H1 (cell line): ENCODE data around the gene GON4L. TPM values are rescaled to one million over a fixed set of nuclear protein-coding genes. Genes with fewer than 3 reads are reported as not detected.

Experiments used
- CTCF ChIA-PET: fragments of 300-600 bp; sonication (Branson Sonifier 250); formaldehyde crosslinking; loops from one replicate; lab custom pipeline; 2021; ENCODE audit not compliant: partially characterized antibody; lab: Charles Lee
- POLR2A ChIA-PET: fragments of 300-600 bp; sonication (Branson Sonifier 250); formaldehyde crosslinking; loops from one replicate; lab custom pipeline; 2021; ENCODE audit warnings: inconsistent platforms; ENCODE audit not compliant: partially characterized antibody; lab: Charles Lee
- DNase-seq, 2 experiments: peaks; one replicate each; pipeline versions ENCODE4 v3.0.0 to v3.0.0-alpha.2; 2010 to 2022; ENCODE audit warnings: low spot score in 2 of 2, low read depth in 1 of 2, mixed read lengths in 1 of 2
- FAIRE-seq: peaks from 2 replicates; lab custom pipeline; 2011; peaks lifted over from hg19 to GRCh38; lab: Jason Lieb, UNC
- H2AFZ ChIP-seq: 2 replicates; pipeline ENCODE4 v1.8.1; 2012; ENCODE audit warnings: low read length, inconsistent platforms
- H2AK5ac ChIP-seq: 2 replicates; pipeline ENCODE4 v1.6.1; 2013; ENCODE audit warnings: low read depth, low read length
- H2BK120ac ChIP-seq: replicated peaks from 2 replicates; pipeline ENCODE3; 2013; ENCODE audit warnings: low read depth, low read length, inconsistent platforms
- H2BK12ac ChIP-seq: 2 replicates; pipeline ENCODE4 v1.6.1; 2013; ENCODE audit warnings: low read depth, low read length
- H2BK15ac ChIP-seq: 2 replicates; pipeline ENCODE4 v1.6.1; 2013; ENCODE audit warnings: low read length
- H2BK20ac ChIP-seq: 2 replicates; pipeline ENCODE4 v1.6.1; 2013; ENCODE audit warnings: low read length
- H2BK5ac ChIP-seq: 2 replicates; pipeline ENCODE4 v1.6.1; 2013; ENCODE audit warnings: low read depth, low read length
- H3K14ac ChIP-seq: 2 replicates; pipeline ENCODE4 v1.6.1; 2013; ENCODE audit warnings: inconsistent platforms; ENCODE audit not compliant: insufficient read length
- H3K18ac ChIP-seq: 2 replicates; pipeline ENCODE4 v1.6.1; 2013; ENCODE audit warnings: low read length; ENCODE audit errors: extremely low read depth
- H3K23ac ChIP-seq: 2 replicates; pipeline ENCODE4 v1.6.1; 2013; ENCODE audit warnings: inconsistent platforms; ENCODE audit not compliant: insufficient read length
- H3K23me2 ChIP-seq: 2 replicates; pipeline ENCODE4 v1.6.1; 2013; ENCODE audit warnings: low read depth, low read length
- H3K27ac ChIP-seq: 2 replicates; pipeline ENCODE4 v1.6.1; 2011; ENCODE audit warnings: low read depth, low read length, inconsistent platforms
- H3K27me3 ChIP-seq, 4 experiments: replicated peaks in 1 of 4; 1 replicate in 1 of 4; 2 replicates in 3 of 4; pipeline versions ENCODE4 v1.6.1 to v1.8.1; 2011 to 2013; ENCODE audit warnings: low read length in 3 of 4, mild to moderate bottlenecking in 3 of 4, inconsistent platforms in 2 of 4, mixed read lengths in 2 of 4, moderate library complexity in 1 of 4; ENCODE audit not compliant: control insufficient read depth in 3 of 4, insufficient read depth in 3 of 4; ENCODE audit errors: extremely low read depth in 1 of 4
- H3K36me3 ChIP-seq, 4 experiments: 2 replicates each; pipeline versions ENCODE4 v1.6.1 to v1.8.1; 2011 to 2013; ENCODE audit warnings: mild to moderate bottlenecking in 4 of 4, low read length in 3 of 4, moderate library complexity in 2 of 4, control low read depth in 1 of 4, inconsistent platforms in 1 of 4; ENCODE audit not compliant: insufficient read depth in 4 of 4, control insufficient read depth in 2 of 4
- H3K4ac ChIP-seq: replicated peaks from 2 replicates; pipeline ENCODE3; 2013; ENCODE audit warnings: low read length, low read depth, mixed read lengths, inconsistent platforms; ENCODE audit not compliant: insufficient read length
- H3K4me1 ChIP-seq, 4 experiments: replicated peaks in 1 of 4; 1 replicate in 1 of 4; 2 replicates in 3 of 4; pipeline versions ENCODE4 v1.6.1 to v1.8.1; 2011 to 2013; ENCODE audit warnings: low read length in 3 of 4, inconsistent platforms in 2 of 4, mixed read lengths in 1 of 4; ENCODE audit not compliant: insufficient read depth in 4 of 4, control insufficient read depth in 3 of 4
- H3K4me2 ChIP-seq, 2 experiments: 2 replicates each; pipeline versions ENCODE4 v1.6.1 to v1.8.1; 2011 to 2013; ENCODE audit warnings: low read depth in 2 of 2, low read length in 2 of 2, control low read depth in 1 of 2, inconsistent platforms in 1 of 2, mild to moderate bottlenecking in 1 of 2; ENCODE audit not compliant: insufficient read depth in 1 of 2
- H3K4me3 ChIP-seq, 4 experiments: fragments of 200-600, 300-600 bp in 1 of 4; sonication (generic), shearing (Covaris generic), sonication (Bioruptor Twin) in 1 of 4; 2 replicates each; pipeline versions ENCODE4 v1.5.1 to v1.8.1; 2011 to 2016; ENCODE audit warnings: low read length in 4 of 4, low read depth in 3 of 4, control low read depth in 2 of 4, inconsistent platforms in 2 of 4, mild to moderate bottlenecking in 2 of 4, mixed read lengths in 1 of 4, moderate library complexity in 1 of 4; ENCODE audit not compliant: insufficient read depth in 2 of 4; ENCODE audit errors: extremely low read depth in 1 of 4
- H3K56ac ChIP-seq: replicated peaks from 2 replicates; pipeline ENCODE3; 2013; ENCODE audit warnings: low read depth, mild to moderate bottlenecking, mixed read lengths, low read length, inconsistent platforms; ENCODE audit not compliant: insufficient read length
- H3K79me1 ChIP-seq: 2 replicates; pipeline ENCODE4 v1.6.1; 2013; ENCODE audit warnings: low read depth, low read length, control low read depth
- H3K79me2 ChIP-seq, 2 experiments: 2 replicates each; pipeline versions ENCODE4 v1.6.1 to v1.8.1; 2012 to 2013; ENCODE audit warnings: low read length in 2 of 2, mild to moderate bottlenecking in 2 of 2, inconsistent platforms in 1 of 2; ENCODE audit not compliant: insufficient read depth in 2 of 2, control insufficient read depth in 1 of 2
- H3K9ac ChIP-seq, 4 experiments: replicated peaks in 1 of 4; 1 replicate in 1 of 4; 2 replicates in 3 of 4; pipeline versions ENCODE4 v1.6.1 to v1.8.1; 2011 to 2013; ENCODE audit warnings: low read depth in 3 of 4, low read length in 3 of 4, control low read depth in 2 of 4, mild to moderate bottlenecking in 2 of 4, moderate library complexity in 2 of 4, inconsistent platforms in 1 of 4; ENCODE audit errors: extremely low read depth in 1 of 4
- H3K9me3 ChIP-seq, 2 experiments: 2 replicates each; pipeline versions ENCODE4 v1.6.1 to v1.8.1; 2012 to 2013; ENCODE audit warnings: mild to moderate bottlenecking in 2 of 2, moderate library complexity in 2 of 2, control low read depth in 1 of 2, inconsistent platforms in 1 of 2, low read depth in 1 of 2, low read length in 1 of 2, mixed read lengths in 1 of 2; ENCODE audit not compliant: insufficient read depth in 2 of 2
- H4K20me1 ChIP-seq, 2 experiments: replicated peaks in 1 of 2; 2 replicates each; pipeline versions ENCODE3 to v1.8.1; 2011 to 2013; ENCODE audit warnings: inconsistent platforms in 2 of 2, low read length in 2 of 2, mild to moderate bottlenecking in 1 of 2; ENCODE audit not compliant: insufficient read depth in 2 of 2, control insufficient read depth in 1 of 2
- H4K5ac ChIP-seq: 2 replicates; pipeline ENCODE4 v1.6.1; 2013; ENCODE audit warnings: low read length, low read depth, mixed read lengths, inconsistent platforms; ENCODE audit not compliant: insufficient read length
- H4K8ac ChIP-seq: 2 replicates; pipeline ENCODE4 v1.8.0; 2013; ENCODE audit warnings: mild to moderate bottlenecking, moderate library complexity, low read length, inconsistent platforms; ENCODE audit not compliant: insufficient read depth; ENCODE audit errors: extremely low read depth
- H4K91ac ChIP-seq: replicated peaks from 2 replicates; pipeline ENCODE3; 2013; ENCODE audit warnings: low read length, mixed read lengths, inconsistent platforms; ENCODE audit not compliant: insufficient read length
- WGBS, 2 experiments: shearing (Covaris generic) in 1 of 2; methylation state at CpG; one replicate each; pipeline versions ENCODE4 v1.1.6 to v1.1.7; 2013 to 2015; ENCODE audit warnings: low lambda C conversion rate in 2 of 2, mixed read lengths in 2 of 2, inconsistent platforms in 1 of 2, low coverage in 1 of 2, missing lambda C conversion rate in 1 of 2; ENCODE audit not compliant: insufficient replicate concordance in 2 of 2, insufficient coverage in 1 of 2, insufficient read length in 1 of 2; ENCODE audit errors: extremely low coverage in 1 of 2, missing lambda C conversion rate in 1 of 2; 5-methylcytosine and 5-hydroxymethylcytosine counted together
- polyA plus RNA-seq, 7 experiments: library from polyadenylated mRNA; depleted of rRNA in 3 of 7; stranded (reverse) in 5 of 7; unstranded in 2 of 7; fragments of >200 nt in 5 of 7; fragments of 200-250 nt in 2 of 7; gene quantifications; 1 replicate in 5 of 7; 2 replicates in 1 of 7; 4 replicates in 1 of 7; pipeline versions ENCODE4 v1.2.1 to v1.2.3, GENCODE V29; 2011 to 2013; ENCODE audit warnings: missing spikeins in 2 of 7, mixed read lengths in 2 of 7
- total RNA-seq: library from RNA; stranded (reverse); fragmentation: NEBNext Ultra II Directional; extraction: Animal tissue kit (Norgen Biotek cat#: 25700); gene quantifications from 2 replicates; pipeline ENCODE4 v1.2.1, GENCODE V29; 2021
- TF ChIP-seq, protein P1 (sequence below): IDR thresholded peaks from 2 replicates; pipeline ENCODE4 v1.6.1; 2012; ENCODE audit warnings: low read length, inconsistent platforms

The GON4L gene
- total and polyA plus RNA-seq, 2 of the 8 experiments (the other 6 are each of a cell fraction or from before 2014, with no cell fraction given), result 26.2 to 52.1 TPM

DNA sequence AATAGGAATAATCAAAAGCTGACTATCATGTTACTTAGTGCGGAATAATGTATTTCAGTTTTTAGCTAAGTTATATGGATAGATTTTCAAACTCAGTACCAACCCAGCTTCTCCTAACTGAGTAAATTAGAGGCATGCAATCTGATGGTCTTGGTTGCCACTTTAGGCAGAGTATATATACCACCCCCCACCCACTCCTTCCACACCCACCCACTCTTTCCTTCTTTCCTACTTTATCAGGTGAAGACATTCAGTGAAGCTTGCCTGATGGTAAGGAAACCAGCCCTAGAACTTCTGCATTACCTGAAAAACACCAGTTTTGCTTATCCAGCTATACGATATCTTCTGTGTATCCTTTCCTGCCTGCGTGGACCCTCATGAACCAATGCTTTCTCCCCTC lies 131.9 kb downstream of the GON4L start:
- no peak overlapping the region for H2BK120ac ChIP-seq
- H4K91ac ChIP-seq, result no peak overlapping the region
- no peak overlapping the region for H3K18ac ChIP-seq
- FAIRE-seq (no peak), DNase-seq (no peak)
- ChIA-PET POLR2A (interaction anchor here (0.9 to 1.6 kb wide), 2 partner anchors 16 to 223 kb away, joined by 3 read pairs; no protein-coding TSS in a partner anchor), CTCF (interaction anchor here (0.6 to 3.4 kb wide), 2 partner anchors 10 to 273 kb away, joined by 3 to 15 read pairs; no protein-coding TSS in a partner anchor)
- peaks cover 4 to 29% (median 6%) of the 10 kb centered on the region in 4 experiments; a peak in 6 of 8 replicates for H3K36me3 ChIP-seq
- 100% methylated on average over 3 of the region's 3 CpGs; no CpG with 5 or more reads in 1 of the 2 experiments for WGBS, 2 experiments
- TF ChIP-seq, protein P1, sequence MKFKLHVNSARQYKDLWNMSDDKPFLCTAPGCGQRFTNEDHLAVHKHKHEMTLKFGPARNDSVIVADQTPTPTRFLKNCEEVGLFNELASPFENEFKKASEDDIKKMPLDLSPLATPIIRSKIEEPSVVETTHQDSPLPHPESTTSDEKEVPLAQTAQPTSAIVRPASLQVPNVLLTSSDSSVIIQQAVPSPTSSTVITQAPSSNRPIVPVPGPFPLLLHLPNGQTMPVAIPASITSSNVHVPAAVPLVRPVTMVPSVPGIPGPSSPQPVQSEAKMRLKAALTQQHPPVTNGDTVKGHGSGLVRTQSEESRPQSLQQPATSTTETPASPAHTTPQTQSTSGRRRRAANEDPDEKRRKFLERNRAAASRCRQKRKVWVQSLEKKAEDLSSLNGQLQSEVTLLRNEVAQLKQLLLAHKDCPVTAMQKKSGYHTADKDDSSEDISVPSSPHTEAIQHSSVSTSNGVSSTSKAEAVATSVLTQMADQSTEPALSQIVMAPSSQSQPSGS, result no peak
- H3K79me2 ChIP-seq, result no peaks in the 10 kb centered on the region
- H3K4me3 ChIP-seq, result no peak overlapping the region
- H2AFZ ChIP-seq, result no peak overlapping the region
- peaks cover 0 to 2% of the 10 kb centered on the region in 2 experiments for H4K20me1 ChIP-seq
- no peaks in the 10 kb centered on the region for H3K27me3 ChIP-seq
- no peak overlapping the region for H3K4ac ChIP-seq
- no peaks in the 10 kb centered on the region for H3K4me1 ChIP-seq
- H3K4me2 ChIP-seq, result no peak overlapping the region
- H2BK20ac ChIP-seq, result no peak overlapping the region
- no peak overlapping the region for H3K23ac ChIP-seq
- H3K56ac ChIP-seq, result no peak overlapping the region
- no peak overlapping the region for H3K14ac ChIP-seq
- H3K27ac ChIP-seq, result no peak overlapping the region
- no peaks in the 10 kb centered on the region for H3K9me3 ChIP-seq
- H3K23me2 ChIP-seq, result no peaks in the 10 kb centered on the region
- no peak overlapping the region for H2BK15ac ChIP-seq
- no peak overlapping the region for H4K5ac ChIP-seq
- no peak overlapping the region for H2BK5ac ChIP-seq
- no peak overlapping the region for H3K9ac ChIP-seq
- no peak overlapping the region for H4K8ac ChIP-seq
- no peak overlapping the region for H2BK12ac ChIP-seq
- no peak overlapping the region for H2AK5ac ChIP-seq
- H3K79me1 ChIP-seq, result no peaks in the 10 kb centered on the region
